ENCODE results near the gene XKR8. TPM values are rescaled to one million over a fixed set of nuclear protein-coding genes. Genes with fewer than 3 reads are reported as not detected.

XKR8 gene
- total and polyA plus RNA-seq, 9 donors = 3.9 to 6.1 (median 5.3) TPM

DNA sequence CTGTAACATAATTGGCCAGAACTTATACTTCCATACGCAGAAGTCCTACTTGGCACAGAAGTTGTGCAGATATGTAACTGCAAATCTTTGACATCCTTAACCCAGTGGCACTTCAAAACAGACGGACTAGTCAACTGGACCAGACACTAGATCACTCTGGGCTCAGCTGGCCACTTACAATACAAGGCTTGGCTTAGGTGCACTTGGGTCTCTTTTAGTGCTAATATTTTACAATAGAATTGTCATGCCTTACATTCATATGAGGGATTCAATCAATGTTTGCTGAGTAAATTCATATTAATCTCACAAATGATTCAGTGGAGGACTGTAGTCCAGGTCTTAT lies 20.1 kb downstream of the XKR8 start:
- Histone ChIP-seq H3K4me1 (ENCODE audit: insufficient read depth) (no peaks in the 10 kb centered on the region), H3K36me3 (no peaks in the 10 kb centered on the region), H3K4me3 (no peak overlapping the region), H3K27me3 (no peaks in the 10 kb centered on the region), H3K27ac (no peak overlapping the region), H3K9me3 (no peaks in the 10 kb centered on the region)
- DNase-seq = no peak
- no peak for TF ChIP-seq POLR2A (IDR thresholded peaks at IDR 0.05)
- TF ChIP-seq, protein P1, sequence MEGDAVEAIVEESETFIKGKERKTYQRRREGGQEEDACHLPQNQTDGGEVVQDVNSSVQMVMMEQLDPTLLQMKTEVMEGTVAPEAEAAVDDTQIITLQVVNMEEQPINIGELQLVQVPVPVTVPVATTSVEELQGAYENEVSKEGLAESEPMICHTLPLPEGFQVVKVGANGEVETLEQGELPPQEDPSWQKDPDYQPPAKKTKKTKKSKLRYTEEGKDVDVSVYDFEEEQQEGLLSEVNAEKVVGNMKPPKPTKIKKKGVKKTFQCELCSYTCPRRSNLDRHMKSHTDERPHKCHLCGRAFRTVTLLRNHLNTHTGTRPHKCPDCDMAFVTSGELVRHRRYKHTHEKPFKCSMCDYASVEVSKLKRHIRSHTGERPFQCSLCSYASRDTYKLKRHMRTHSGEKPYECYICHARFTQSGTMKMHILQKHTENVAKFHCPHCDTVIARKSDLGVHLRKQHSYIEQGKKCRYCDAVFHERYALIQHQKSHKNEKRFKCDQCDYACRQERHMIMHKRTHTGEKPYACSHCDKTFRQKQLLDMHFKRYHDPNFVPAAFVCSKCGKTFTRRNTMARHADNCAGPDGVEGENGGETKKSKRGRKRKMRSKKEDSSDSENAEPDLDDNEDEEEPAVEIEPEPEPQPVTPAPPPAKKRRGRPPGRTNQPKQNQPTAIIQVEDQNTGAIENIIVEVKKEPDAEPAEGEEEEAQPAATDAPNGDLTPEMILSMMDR (IDR thresholded peaks at IDR 0.05) = no peak
- WGBS, 3 donors = 19 to 27% (median 25%) methylated on average over 2 of the region's 2 CpGs
- intact Hi-C loops (cut with DNase I) = loop anchor here in 1 of 4 donors (10.0 kb wide), 1 partner anchor 115 kb away; no protein-coding TSS in a partner anchor

GRCh38 chr1:27980216-27980845 lies 20.6 kb downstream of the XKR8 start:
- H3K36me3 ChIP-seq = no peaks in the 10 kb centered on the region
- H3K27me3 ChIP-seq = no peaks in the 10 kb centered on the region
- WGBS, 3 donors = 84 to 91% (median 88%) methylated on average over 1 of the region's 1 CpG
- no peaks in the 10 kb centered on the region for H3K4me1 ChIP-seq (ENCODE audit: insufficient read depth)
- intact Hi-C loops (cut with DNase I) = no loop called here
- DNase-seq = no peak
- no peaks in the 10 kb centered on the region for H3K9me3 ChIP-seq
- H3K4me3 ChIP-seq = no peak overlapping the region
- TF ChIP-seq, protein P1 (IDR thresholded peaks at IDR 0.05) = no peak
- no peak for TF ChIP-seq EP300 (IDR thresholded peaks at IDR 0.05)
- TF ChIP-seq POLR2A (IDR thresholded peaks at IDR 0.05) = no peak
- H3K27ac ChIP-seq = no peak overlapping the region

DNA sequence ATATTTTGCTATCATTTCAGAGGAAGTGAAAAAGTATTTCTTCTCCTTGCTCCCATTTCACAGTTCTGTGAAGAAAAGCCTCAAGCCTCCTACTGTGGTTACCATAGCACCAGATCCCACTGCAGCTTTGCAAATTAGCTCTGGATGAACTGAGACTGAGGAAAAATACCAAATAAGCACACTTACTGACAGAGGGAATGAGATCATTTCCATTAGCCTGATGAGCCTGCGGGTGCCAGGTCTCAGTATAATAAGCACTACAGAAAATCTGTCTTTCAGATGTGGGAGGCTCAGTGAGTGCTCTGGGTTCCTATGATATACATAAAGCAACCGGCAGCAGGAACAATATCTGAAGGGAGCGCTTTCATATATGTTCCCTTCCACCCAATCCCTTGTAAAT lies 21.4 kb downstream of the XKR8 start:
- H3K27me3 ChIP-seq = no peaks in the 10 kb centered on the region
- 69 to 88% (median 83%) methylated on average over 3 of the region's 3 CpGs for WGBS, 3 donors
- H3K4me3 ChIP-seq = no peak overlapping the region
- intact Hi-C loops (cut with DNase I) = no loop called here
- TF ChIP-seq EP300 (IDR thresholded peaks at IDR 0.05) (no peak), POLR2A (IDR thresholded peaks at IDR 0.05) (no peak)
- TF ChIP-seq, protein P1 (IDR thresholded peaks at IDR 0.05) = no peak
- DNase-seq = no peak
- no peaks in the 10 kb centered on the region for H3K4me1 ChIP-seq (ENCODE audit: insufficient read depth)
- no peaks in the 10 kb centered on the region for H3K36me3 ChIP-seq
- H3K9me3 ChIP-seq = no peaks in the 10 kb centered on the region
- H3K27ac ChIP-seq = no peak overlapping the region

DNA sequence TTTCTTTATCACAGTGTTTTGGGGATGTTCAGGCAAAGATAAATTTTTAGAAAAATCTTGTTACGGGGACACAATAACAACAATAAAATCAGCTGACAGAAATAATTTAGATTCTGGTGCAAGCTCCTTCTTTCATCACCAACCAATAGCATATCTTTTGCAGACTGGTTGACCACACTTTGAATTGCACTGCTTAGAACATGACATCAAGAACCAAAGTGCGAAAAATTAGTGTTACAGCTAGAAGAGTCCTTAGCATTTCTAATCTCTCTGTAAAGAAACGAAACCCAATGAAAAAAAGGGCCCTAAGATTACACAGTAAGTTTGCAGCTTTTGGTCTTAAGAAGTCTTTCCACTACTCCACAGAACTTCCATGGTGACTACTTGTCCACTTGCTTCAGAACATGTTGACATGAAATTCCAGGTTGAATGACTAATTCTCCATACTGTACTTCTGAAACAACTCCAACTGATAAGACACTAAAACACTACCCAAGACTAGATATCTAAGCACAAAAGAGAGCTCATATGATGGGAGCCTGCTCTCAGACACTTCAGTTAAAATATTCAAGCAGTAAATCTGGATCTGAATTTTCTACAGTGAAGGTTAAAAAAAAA lies 31.3 kb downstream of the XKR8 start:
- Histone ChIP-seq H3K4me1 (ENCODE audit: insufficient read depth) (no peaks in the 10 kb centered on the region), H3K36me3 (no peaks in the 10 kb centered on the region), H3K4me3 (no peak overlapping the region), H3K27ac (no peak overlapping the region), H3K9me3 (no peaks in the 10 kb centered on the region), H3K27me3 (no peaks in the 10 kb centered on the region)
- no peak for DNase-seq
- WGBS, 3 donors = 84 to 91% (median 88%) methylated on average over 3 of the region's 3 CpGs
- TF ChIP-seq POLR2A (IDR thresholded peaks at IDR 0.05) = no peak
- TF ChIP-seq EP300 (IDR thresholded peaks at IDR 0.05) = no peak
- TF ChIP-seq, protein P1 (IDR thresholded peaks at IDR 0.05) = no peak
- intact Hi-C loops (cut with DNase I) = no loop called here
